Measurements from ENCODE around the gene DCX. TPM values are rescaled to one million over a fixed set of nuclear protein-coding genes. Genes with fewer than 3 reads are reported as not detected.

Gene DCX
- total RNA-seq, 1 experiment from 2014 or later, result not detected

- no peak overlapping the region for H3K4me2 ChIP-seq (ENCODE audit: low read length)
- no peak overlapping the region for H2AFZ ChIP-seq (ENCODE audit: low read length)
- H3K4me3 ChIP-seq (ENCODE audit: low read length), result no peak overlapping the region
- intact Hi-C loops (cut with micrococcal nuclease), result no loop called here
- POLR2A ChIA-PET (ENCODE audit: unreplicated experiment), result no interaction called here
- no TSS peak for BruUV-seq (replicated peaks)
- DNase-seq (no peak), ATAC-seq (no peak)
- no peaks in the 10 kb centered on the region for H3K27me3 ChIP-seq (ENCODE audit: low read length)
- no peaks in the 10 kb centered on the region for H3K9me2 ChIP-seq (replicated peaks; ENCODE audit: low read length)
- no peak overlapping the region for H3K27ac ChIP-seq (ENCODE audit: low read length)
- H3K4me1 ChIP-seq (ENCODE audit: insufficient read depth, low read length), result no peaks in the 10 kb centered on the region
- TF ChIP-seq EZH2phosphoT487 (IDR thresholded peaks at IDR 0.05; ENCODE audit: borderline replicate concordance, low read length) (no peak), EZH2 (IDR thresholded peaks at IDR 0.05; ENCODE audit: low read length, unreplicated experiment) (no peak), CTCF (conservative IDR thresholded peaks at IDR 0.05; ENCODE audit: low read depth, low read length) (no peak)
- no peaks in the 10 kb centered on the region for H3K36me3 ChIP-seq (ENCODE audit: low read depth, low read length)
- H3K9ac ChIP-seq (ENCODE audit: low read length), result no peak overlapping the region
- no peaks in the 10 kb centered on the region for H3K79me2 ChIP-seq (ENCODE audit: low read length)
- H3K9me3 ChIP-seq (ENCODE audit: low read length), result no peaks in the 10 kb centered on the region
- H3F3A ChIP-seq (ENCODE audit: low read length, unreplicated experiment), result no peaks in the 10 kb centered on the region
- CTCF ChIA-PET, result no interaction called here
- H4K20me1 ChIP-seq (ENCODE audit: low read length), result no peaks in the 10 kb centered on the region
Measured at GRCh38 chrX:111407948-111408347, 4.0 kb downstream of the DCX start.

GRCh38 chrX:111402344-111402743 lies 9.6 kb downstream of the DCX start:
- POLR2A ChIA-PET (ENCODE audit: unreplicated experiment), result no interaction called here
- Histone ChIP-seq H3K4me2 (ENCODE audit: low read length) (no peak overlapping the region), H3K79me2 (ENCODE audit: low read length) (no peaks in the 10 kb centered on the region), H3K9ac (ENCODE audit: low read length) (no peak overlapping the region), H3K4me1 (ENCODE audit: insufficient read depth, low read length) (no peaks in the 10 kb centered on the region), H3K9me3 (ENCODE audit: low read length) (no peaks in the 10 kb centered on the region), H2AFZ (ENCODE audit: low read length) (no peak overlapping the region), H3K9me2 (replicated peaks; ENCODE audit: low read length) (no peaks in the 10 kb centered on the region), H3K4me3 (ENCODE audit: low read length) (no peak overlapping the region), H4K20me1 (ENCODE audit: low read length) (no peaks in the 10 kb centered on the region), H3K27ac (ENCODE audit: low read length) (no peak overlapping the region), H3K36me3 (ENCODE audit: low read depth, low read length) (no peaks in the 10 kb centered on the region), H3K27me3 (ENCODE audit: low read length) (no peaks in the 10 kb centered on the region), H3F3A (ENCODE audit: low read length, unreplicated experiment) (no peaks in the 10 kb centered on the region)
- BruUV-seq (replicated peaks), result no TSS peak
- CTCF ChIA-PET, result no interaction called here
- intact Hi-C loops (cut with micrococcal nuclease), result no loop called here
- TF ChIP-seq EZH2 (IDR thresholded peaks at IDR 0.05; ENCODE audit: low read length, unreplicated experiment) (no peak), EZH2phosphoT487 (IDR thresholded peaks at IDR 0.05; ENCODE audit: borderline replicate concordance, low read length) (no peak)
- DNase-seq (no peak), ATAC-seq (no peak)

GRCh38 chrX:111395149-111395548 lies 16.8 kb downstream of the DCX start:
- H3K9ac ChIP-seq (ENCODE audit: low read length), result no peak overlapping the region
- ChIA-PET CTCF (no interaction called here), POLR2A (ENCODE audit: unreplicated experiment) (no interaction called here)
- BruUV-seq (replicated peaks), result no TSS peak
- TF ChIP-seq CTCF (conservative IDR thresholded peaks at IDR 0.05; ENCODE audit: low read depth, low read length) (no peak), EZH2 (IDR thresholded peaks at IDR 0.05; ENCODE audit: low read length, unreplicated experiment) (no peak), EZH2phosphoT487 (IDR thresholded peaks at IDR 0.05; ENCODE audit: borderline replicate concordance, low read length) (no peak)
- H3K27me3 ChIP-seq (ENCODE audit: low read length), result no peaks in the 10 kb centered on the region
- H2AFZ ChIP-seq (ENCODE audit: low read length), result no peak overlapping the region
- DNase-seq (no peak), ATAC-seq (no peak)
- no peaks in the 10 kb centered on the region for H3F3A ChIP-seq (ENCODE audit: low read length, unreplicated experiment)
- no peak overlapping the region for H3K4me3 ChIP-seq (ENCODE audit: low read length)
- no peaks in the 10 kb centered on the region for H3K36me3 ChIP-seq (ENCODE audit: low read depth, low read length)
- intact Hi-C loops (cut with micrococcal nuclease), result no loop called here
- H3K9me3 ChIP-seq (ENCODE audit: low read length), result no peaks in the 10 kb centered on the region
- H3K27ac ChIP-seq (ENCODE audit: low read length), result no peak overlapping the region
- H3K4me2 ChIP-seq (ENCODE audit: low read length), result no peak overlapping the region
- H4K20me1 ChIP-seq (ENCODE audit: low read length), result no peaks in the 10 kb centered on the region
- H3K4me1 ChIP-seq (ENCODE audit: insufficient read depth, low read length), result no peaks in the 10 kb centered on the region
- H3K9me2 ChIP-seq (replicated peaks; ENCODE audit: low read length), result no peaks in the 10 kb centered on the region
- no peaks in the 10 kb centered on the region for H3K79me2 ChIP-seq (ENCODE audit: low read length)

Data from PC-3 (cell line).